ENCODE measurements around the gene DCXR. TPM values are rescaled to one million over a fixed set of nuclear protein-coding genes. Genes with fewer than 3 reads are reported as not detected.
A peak's percentile ranks its signal among the peaks of the same experiment; 100 is the strongest.

The DCXR gene
- total and polyA plus RNA-seq, 2 of the 13 experiments (the other 11 are each of a cell fraction or from before 2014, with no cell fraction given): 287 to 311 TPM

- no peak for TF ChIP-seq FOXO4 (CRISPR knock-in tag; conservative IDR thresholded peaks at IDR 0.05)
- TF ChIP-seq ZNF317 (CRISPR knock-in tag; IDR thresholded peaks at IDR 0.05): 0 out of 2 replicates have a peak, but pooled peaks have one; percentile 54
- TF ChIP-seq ZNF34 (CRISPR knock-in tag; IDR thresholded peaks at IDR 0.05; ENCODE audit: borderline replicate concordance): peak; percentile 78; the same call in 1 of the 2 replicates
- TF ChIP-seq NCOR1 (IDR thresholded peaks at IDR 0.05; ENCODE audit: borderline replicate concordance, low read length): no peak; the same call in 1 of the 2 replicates
- TF ChIP-seq ELF1 (CRISPR knock-in tag; IDR thresholded peaks at IDR 0.05): peak; percentile 57
- no peak for TF ChIP-seq ZNF670 (CRISPR knock-in tag; IDR thresholded peaks at IDR 0.05; ENCODE audit: borderline replicate concordance)
- TF ChIP-seq POLR2G (IDR thresholded peaks at IDR 0.05; ENCODE audit: low read depth, low read length): peak; percentile 87
- TF ChIP-seq PRMT3 (CRISPR knock-in tag; IDR thresholded peaks at IDR 0.05; ENCODE audit: borderline replicate concordance, low read depth): no peak
- TF ChIP-seq SAP130 (CRISPR knock-in tag; IDR thresholded peaks at IDR 0.05; ENCODE audit: low read depth): peak; percentile 94
- TF ChIP-seq ZNF691 (CRISPR knock-in tag; IDR thresholded peaks at IDR 0.05; ENCODE audit: borderline replicate concordance, low read depth): peak; percentile 88
- TF ChIP-seq ZBTB37 (CRISPR knock-in tag; IDR thresholded peaks at IDR 0.05): peak; percentile 93
- no peak for TF ChIP-seq GABPA (IDR thresholded peaks at IDR 0.05; ENCODE audit: low read depth, low read length)
- TF ChIP-seq GABPA (CRISPR knock-in tag; IDR thresholded peaks at IDR 0.05; ENCODE audit: low read depth): peak; percentile 55
- peak; percentile 38; the same call in 1 of the 2 replicates for TF ChIP-seq KAT7 (CRISPR knock-in tag; IDR thresholded peaks at IDR 0.05; ENCODE audit: borderline replicate concordance)
- TF ChIP-seq ZNF282 (IDR thresholded peaks at IDR 0.05; ENCODE audit: partially characterized antibody): no peak
- peak; percentile 76 for TF ChIP-seq ZNF235 (CRISPR knock-in tag; IDR thresholded peaks at IDR 0.05; ENCODE audit: borderline replicate concordance)
- TF ChIP-seq CSRNP1 (CRISPR knock-in tag; IDR thresholded peaks at IDR 0.05): peak; percentile 95
- TF ChIP-seq ZFP91 (CRISPR knock-in tag; IDR thresholded peaks at IDR 0.05; ENCODE audit: borderline replicate concordance): peak; percentile 93
- peak; percentile 61; the same call in 1 of the 2 replicates for TF ChIP-seq ZNF7 (CRISPR knock-in tag; IDR thresholded peaks at IDR 0.05)
- TF ChIP-seq TFE3 (CRISPR knock-in tag; IDR thresholded peaks at IDR 0.05): peak; percentile 89
- peak; percentile 92; the same call in 1 of the 2 replicates for TF ChIP-seq TOPORS (CRISPR knock-in tag; IDR thresholded peaks at IDR 0.05)
These were observed 45.7 kb downstream of the DCXR start (continued) for GRCh38 chr17:81991684-81992305.
